ENCODE data around the gene C1orf94.

- TF ChIP-seq CTCF (conservative IDR thresholded peaks at IDR 0.05 in 1 of 2, IDR thresholded peaks at IDR 0.05 in 1 of 2; ENCODE audit: extremely low read depth in 1 of 2, insufficient read depth in 1 of 2, low read depth in 1 of 2, low read length in 2 of 2) (no peak), EZH2 (IDR thresholded peaks at IDR 0.05; ENCODE audit: borderline replicate concordance, low read length) (no peak)
Observed at GRCh38 chr1:34235594-34235993, 58.9 kb downstream of the C1orf94 start.

Measured in mammary epithelial cell (primary cell).